Measurements from ENCODE around the gene VPS39. TPM values are rescaled to one million over a fixed set of nuclear protein-coding genes. Genes with fewer than 3 reads are reported as not detected.

VPS39 gene
- total RNA-seq, 3 donors from 2014 or later: 79.0 to 116 (median 89.9) TPM

- H3K4me1 ChIP-seq: no peaks in the 10 kb centered on the region
- TF ChIP-seq POLR2A (IDR thresholded peaks at IDR 0.05): no peak
- no peak for TF ChIP-seq POLR2AphosphoS5 (IDR thresholded peaks at IDR 0.05)
- no peak for TF ChIP-seq CTCF (IDR thresholded peaks at IDR 0.05)
- intact Hi-C loops (cut with DNase I; ENCODE audit: low total_unique reads): no loop called here
- H3K9me3 ChIP-seq: no peaks in the 10 kb centered on the region
- peak overlapping the region in 1 of 2 donors; percentile 7 for H3K27ac ChIP-seq
- peaks cover 9% of the 10 kb centered on the region for H3K36me3 ChIP-seq
- no peak for DNase-seq (ENCODE audit: low spot score in 2 of 2)
- no peak overlapping the region for H3K4me3 ChIP-seq
- H3K27me3 ChIP-seq: no peaks in the 10 kb centered on the region
These were observed 49.2 kb downstream of the VPS39 start for GRCh38 chr15:42158941-42159340.

GRCh38 chr15:42157981-42158765 lies 49.9 kb downstream of the VPS39 start:
- H3K4me3 ChIP-seq: no peak overlapping the region
- no peak for TF ChIP-seq POLR2AphosphoS5 (IDR thresholded peaks at IDR 0.05)
- TF ChIP-seq POLR2A (IDR thresholded peaks at IDR 0.05): no peak
- no peak for TF ChIP-seq CTCF (IDR thresholded peaks at IDR 0.05)
- DNase-seq (ENCODE audit: low spot score in 2 of 2): no peak
- intact Hi-C loops (cut with DNase I; ENCODE audit: low total_unique reads): no loop called here
- H3K27me3 ChIP-seq: no peaks in the 10 kb centered on the region
- no peaks in the 10 kb centered on the region for H3K9me3 ChIP-seq
- H3K27ac ChIP-seq: peak overlapping the region; percentile 7 to 25
- H3K4me1 ChIP-seq: no peaks in the 10 kb centered on the region
- peaks cover 7% of the 10 kb centered on the region for H3K36me3 ChIP-seq

- TF ChIP-seq POLR2AphosphoS5 (IDR thresholded peaks at IDR 0.05): no peak
- TF ChIP-seq POLR2A (IDR thresholded peaks at IDR 0.05): no peak
- TF ChIP-seq CTCF (IDR thresholded peaks at IDR 0.05): no peak
- H3K9me3 ChIP-seq: no peaks in the 10 kb centered on the region
- H3K4me1 ChIP-seq: no peaks in the 10 kb centered on the region
- H3K27ac ChIP-seq: peak overlapping the region; percentile 25 to 52
- H3K4me3 ChIP-seq: no peak overlapping the region
- no peak for DNase-seq (ENCODE audit: low spot score in 2 of 2)
- no peaks in the 10 kb centered on the region for H3K27me3 ChIP-seq
- intact Hi-C loops (cut with DNase I; ENCODE audit: low total_unique reads): no loop called here
- H3K36me3 ChIP-seq: no peaks in the 10 kb centered on the region
These were observed 50.7 kb downstream of the VPS39 start for GRCh38 chr15:42157381-42157780.

- H3K4me1 ChIP-seq: no peaks in the 10 kb centered on the region
- peak within 1 kb of the TSS in 1 of 3 donors; percentile 42 for H3K4me3 ChIP-seq
- H3K27me3 ChIP-seq: no peaks in the 10 kb centered on the region
- no peaks in the 10 kb centered on the region for H3K36me3 ChIP-seq
- H3K9me3 ChIP-seq: no peaks in the 10 kb centered on the region
- H3K27ac ChIP-seq: peak within 1 kb of the TSS; percentile 52 to 67
- DNase-seq (ENCODE audit: low spot score in 2 of 2): peak; percentile 57 to 65
- TF ChIP-seq POLR2AphosphoS5 (IDR thresholded peaks at IDR 0.05): no peak
- TF ChIP-seq CTCF (IDR thresholded peaks at IDR 0.05): no peak
- no peak for TF ChIP-seq POLR2A (IDR thresholded peaks at IDR 0.05)
- intact Hi-C loops (cut with DNase I; ENCODE audit: low total_unique reads): no loop called here
These were observed 51.7 kb downstream of the VPS39 start, which contains the start of gene PLA2G4F for GRCh38 chr15:42156243-42156922. Gene PLA2G4F (minus strand): TSS chr15:42156636. CDS start chr15:42156549, 87 bp downstream.
